Suprapubic skin (tissue), 3 donors: ENCODE data around the gene NEK8.

Experiments used
- POLR2AphosphoS5 ChIP-seq, 3 donors: sonication (generic); formaldehyde crosslinking; IDR thresholded peaks; one replicate each; pipeline ENCODE4 v1.6.1; 2017; ENCODE audit warnings: antibody characterized with exemption in 3 of 3
- TF ChIP-seq, protein P1 (sequence below), 2 donors: fragments of 200-600 bp in 1 of 2; fragments of 450-650 bp in 1 of 2; sonication (generic) in 1 of 2; IDR thresholded peaks; one replicate each; pipeline ENCODE4 v1.5.1; 2016 to 2019; ENCODE audit warnings: antibody characterized with exemption in 2 of 2, mild to moderate bottlenecking in 1 of 2, moderate library complexity in 1 of 2

DNA sequence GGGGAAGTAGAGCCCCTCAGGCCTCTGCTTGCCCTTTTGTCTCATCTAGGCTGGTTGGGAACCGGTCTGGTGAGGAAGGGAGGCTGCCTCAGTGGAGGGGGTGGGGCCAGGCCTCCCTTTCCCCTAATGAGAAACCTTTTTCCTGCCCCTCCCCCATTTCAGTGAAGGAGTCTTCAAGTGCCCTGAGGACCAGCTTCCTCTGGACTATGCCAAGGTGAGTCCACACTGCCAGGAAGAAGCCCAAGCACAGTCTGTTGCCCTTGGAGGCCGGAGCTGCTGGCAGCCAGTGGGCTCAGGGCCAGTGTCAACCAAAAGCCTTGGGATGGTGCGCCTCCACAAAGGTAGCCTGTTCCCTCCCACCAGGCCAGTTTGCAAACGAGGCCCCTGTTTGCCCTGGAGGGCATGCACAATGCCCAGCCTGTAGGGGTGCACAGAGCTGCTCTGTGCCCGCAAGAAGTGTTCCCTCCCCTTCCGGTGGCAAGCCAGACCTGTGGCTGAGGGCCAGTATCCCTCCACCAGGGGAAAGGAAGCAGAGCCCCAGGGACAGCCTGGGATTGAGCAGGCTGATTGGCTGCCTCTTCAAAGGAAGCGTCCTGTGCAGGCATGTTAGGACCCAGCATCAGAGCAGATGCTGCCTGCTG lies 18.6 kb downstream of the NEK8 start:
- no peak for TF ChIP-seq POLR2AphosphoS5 (IDR thresholded peaks at IDR 0.05)
- TF ChIP-seq, protein P1, sequence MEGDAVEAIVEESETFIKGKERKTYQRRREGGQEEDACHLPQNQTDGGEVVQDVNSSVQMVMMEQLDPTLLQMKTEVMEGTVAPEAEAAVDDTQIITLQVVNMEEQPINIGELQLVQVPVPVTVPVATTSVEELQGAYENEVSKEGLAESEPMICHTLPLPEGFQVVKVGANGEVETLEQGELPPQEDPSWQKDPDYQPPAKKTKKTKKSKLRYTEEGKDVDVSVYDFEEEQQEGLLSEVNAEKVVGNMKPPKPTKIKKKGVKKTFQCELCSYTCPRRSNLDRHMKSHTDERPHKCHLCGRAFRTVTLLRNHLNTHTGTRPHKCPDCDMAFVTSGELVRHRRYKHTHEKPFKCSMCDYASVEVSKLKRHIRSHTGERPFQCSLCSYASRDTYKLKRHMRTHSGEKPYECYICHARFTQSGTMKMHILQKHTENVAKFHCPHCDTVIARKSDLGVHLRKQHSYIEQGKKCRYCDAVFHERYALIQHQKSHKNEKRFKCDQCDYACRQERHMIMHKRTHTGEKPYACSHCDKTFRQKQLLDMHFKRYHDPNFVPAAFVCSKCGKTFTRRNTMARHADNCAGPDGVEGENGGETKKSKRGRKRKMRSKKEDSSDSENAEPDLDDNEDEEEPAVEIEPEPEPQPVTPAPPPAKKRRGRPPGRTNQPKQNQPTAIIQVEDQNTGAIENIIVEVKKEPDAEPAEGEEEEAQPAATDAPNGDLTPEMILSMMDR (IDR thresholded peaks at IDR 0.05): no peak
